Keratinocyte (primary cell): Measurements from ENCODE around the gene CAMKMT. TPM values are rescaled to one million over a fixed set of nuclear protein-coding genes. Genes with fewer than 3 reads are reported as not detected.

Source experiments
- DNase-seq: peaks from one replicate; pipeline ENCODE4 v3.0.0-alpha.2; 2011; ENCODE audit warnings: low read depth, missing footprints, low spot score
- FAIRE-seq: peaks from 2 replicates; lab custom pipeline; 2011; peaks lifted over from hg19 to GRCh38; lab: Jason Lieb, UNC
- H2AFZ ChIP-seq: 2 replicates; pipeline ENCODE4 v1.6.0; 2012; ENCODE audit warnings: low read length, control low read depth, inconsistent platforms; ENCODE audit not compliant: control insufficient read depth
- H3K27ac ChIP-seq: 2 replicates; pipeline ENCODE4 v1.5.1; 2011; ENCODE audit warnings: low read length; ENCODE audit not compliant: control insufficient read depth, insufficient read depth
- H3K27me3 ChIP-seq: 3 replicates; pipeline ENCODE4 v1.6.0; 2011; ENCODE audit warnings: low read length; ENCODE audit not compliant: control insufficient read depth, insufficient read depth; ENCODE audit errors: extremely low read depth
- H3K36me3 ChIP-seq, 2 experiments: 2 replicates in 1 of 2; 3 replicates in 1 of 2; pipeline ENCODE4 v1.5.1; 2011; ENCODE audit warnings: low read length in 2 of 2, mild to moderate bottlenecking in 1 of 2; ENCODE audit not compliant: control insufficient read depth in 2 of 2, insufficient read depth in 2 of 2; ENCODE audit errors: extremely low read depth in 1 of 2
- H3K4me1 ChIP-seq: 3 replicates; pipeline ENCODE4 v1.5.1; 2011; ENCODE audit warnings: low read length; ENCODE audit not compliant: control insufficient read depth, insufficient read depth; ENCODE audit errors: extremely low read depth
- H3K4me2 ChIP-seq: 3 replicates; pipeline ENCODE4 v1.6.0; 2011; ENCODE audit warnings: low read depth, low read length; ENCODE audit not compliant: control insufficient read depth, insufficient read depth; ENCODE audit errors: extremely low read depth
- H3K4me3 ChIP-seq, 3 experiments: fragments of 200-600 bp in 1 of 3; sonication (generic) in 1 of 3; 2 replicates in 2 of 3; 3 replicates in 1 of 3; pipeline ENCODE4 v1.5.1; 2011 to 2016; ENCODE audit warnings: low read length in 3 of 3, mild to moderate bottlenecking in 3 of 3, control low read depth in 2 of 3, inconsistent platforms in 1 of 3, low read depth in 1 of 3, mixed read lengths in 1 of 3, mixed run types in 1 of 3, moderate library complexity in 1 of 3; ENCODE audit not compliant: control insufficient read depth in 2 of 3, insufficient read depth in 2 of 3; ENCODE audit errors: extremely low read depth in 1 of 3
- H3K79me2 ChIP-seq: 2 replicates; pipeline ENCODE4 v1.6.0; 2012; ENCODE audit warnings: low read length; ENCODE audit not compliant: control insufficient read depth, insufficient read depth
- H3K9ac ChIP-seq: 3 replicates; pipeline ENCODE4 v1.6.0; 2011; ENCODE audit warnings: low read length; ENCODE audit not compliant: control insufficient read depth, insufficient read depth; ENCODE audit errors: extremely low read depth
- H3K9me1 ChIP-seq: 3 replicates; pipeline ENCODE4 v1.6.0; 2011; ENCODE audit warnings: low read length; ENCODE audit not compliant: control insufficient read depth, insufficient read depth; ENCODE audit errors: extremely low read depth
- H3K9me3 ChIP-seq: 2 replicates; pipeline ENCODE4 v1.5.1; 2012; ENCODE audit warnings: low read depth, low read length; ENCODE audit not compliant: control insufficient read depth
- H4K20me1 ChIP-seq: 3 replicates; pipeline ENCODE4 v1.6.0; 2011; ENCODE audit warnings: low read length; ENCODE audit not compliant: control insufficient read depth, insufficient read depth; ENCODE audit errors: extremely low read depth
- EZH2 ChIP-seq: IDR thresholded peaks from one replicate; pipeline ENCODE4 v1.6.1; 2012; ENCODE audit warnings: inconsistent platforms, mild to moderate bottlenecking, low read length, moderate library complexity
- dilution Hi-C: fragments of 300-500 bp; cut with MboI; formaldehyde crosslinking; loops from one replicate; pipeline ENCODE4 v1.7.0; 2020; ENCODE audit warnings: low sequenced_read_pairs; ENCODE audit not compliant: extremely low pct_ligation_motif_present
- polyA plus RNA-seq, 5 experiments: library from polyadenylated mRNA; depleted of rRNA in 3 of 5; stranded (reverse) in 3 of 5; stranded (forward) in 1 of 5; unstranded in 1 of 5; fragments of >200 nt; gene quantifications; 1 replicate in 1 of 5; 2 replicates in 3 of 5; 3 replicates in 1 of 5; pipeline versions ENCODE4 v1.2.1 to v1.2.3, GENCODE V29; 2011 to 2012; ENCODE audit warnings: missing spikeins in 2 of 5, low read depth in 1 of 5, low replicate concordance in 1 of 5
- TF ChIP-seq, protein P1 (sequence below), 3 experiments: IDR thresholded peaks in 1 of 3; conservative IDR thresholded peaks in 1 of 3; optimal IDR thresholded peaks in 1 of 3; 2 replicates in 2 of 3; 3 replicates in 1 of 3; pipeline versions ENCODE3 to v1.5.1; 2011; ENCODE audit warnings: low read length in 3 of 3, mild to moderate bottlenecking in 3 of 3, moderate library complexity in 2 of 3, control low read depth in 1 of 3, inconsistent platforms in 1 of 3; ENCODE audit not compliant: insufficient read depth in 2 of 3; ENCODE audit errors: extremely low read depth in 1 of 3

Gene CAMKMT
- polyA plus RNA-seq, 1 donor (not counting 4 experiments of a cell fraction or from before 2014, with no cell fraction given) = 9.9 TPM

DNA sequence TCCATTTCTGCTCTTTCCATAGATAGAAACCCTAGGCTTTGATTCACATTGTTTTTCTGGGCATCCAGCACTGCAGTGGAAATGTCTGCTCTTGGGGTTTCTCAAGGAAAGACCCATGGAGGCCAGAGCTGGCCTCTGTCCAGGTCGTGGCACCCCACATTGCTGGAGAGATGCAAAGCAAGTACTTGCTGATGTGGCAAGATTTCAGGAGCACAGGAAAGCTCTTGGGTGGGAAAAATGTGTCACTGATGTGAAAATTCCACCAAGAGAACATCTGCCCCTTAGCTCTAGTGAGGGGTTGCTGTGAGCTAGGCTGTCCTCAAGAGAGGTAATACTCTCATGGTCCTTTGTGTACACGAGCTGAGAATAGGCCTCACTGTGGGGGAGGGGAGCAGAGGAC is 423.7 kb downstream of the CAMKMT start:
- H3K9ac ChIP-seq = no peak overlapping the region
- no peak overlapping the region for H3K4me3 ChIP-seq
- no peak for DNase-seq
- no peaks in the 10 kb centered on the region for H3K79me2 ChIP-seq
- no peaks in the 10 kb centered on the region for H3K9me3 ChIP-seq
- no peak for FAIRE-seq
- no peak overlapping the region for H3K4me2 ChIP-seq
- no peak overlapping the region for H2AFZ ChIP-seq
- H4K20me1 ChIP-seq = no peaks in the 10 kb centered on the region
- dilution Hi-C loops = no loop called here
- no peaks in the 10 kb centered on the region for H3K36me3 ChIP-seq
- no peak for TF ChIP-seq EZH2
- TF ChIP-seq, protein P1, sequence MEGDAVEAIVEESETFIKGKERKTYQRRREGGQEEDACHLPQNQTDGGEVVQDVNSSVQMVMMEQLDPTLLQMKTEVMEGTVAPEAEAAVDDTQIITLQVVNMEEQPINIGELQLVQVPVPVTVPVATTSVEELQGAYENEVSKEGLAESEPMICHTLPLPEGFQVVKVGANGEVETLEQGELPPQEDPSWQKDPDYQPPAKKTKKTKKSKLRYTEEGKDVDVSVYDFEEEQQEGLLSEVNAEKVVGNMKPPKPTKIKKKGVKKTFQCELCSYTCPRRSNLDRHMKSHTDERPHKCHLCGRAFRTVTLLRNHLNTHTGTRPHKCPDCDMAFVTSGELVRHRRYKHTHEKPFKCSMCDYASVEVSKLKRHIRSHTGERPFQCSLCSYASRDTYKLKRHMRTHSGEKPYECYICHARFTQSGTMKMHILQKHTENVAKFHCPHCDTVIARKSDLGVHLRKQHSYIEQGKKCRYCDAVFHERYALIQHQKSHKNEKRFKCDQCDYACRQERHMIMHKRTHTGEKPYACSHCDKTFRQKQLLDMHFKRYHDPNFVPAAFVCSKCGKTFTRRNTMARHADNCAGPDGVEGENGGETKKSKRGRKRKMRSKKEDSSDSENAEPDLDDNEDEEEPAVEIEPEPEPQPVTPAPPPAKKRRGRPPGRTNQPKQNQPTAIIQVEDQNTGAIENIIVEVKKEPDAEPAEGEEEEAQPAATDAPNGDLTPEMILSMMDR (optimal IDR thresholded peaks at IDR 0.05 in 1 of 3, IDR thresholded peaks at IDR 0.05 in 1 of 3, conservative IDR thresholded peaks at IDR 0.05 in 1 of 3; ENCODE audit: extremely low read depth in 1 of 3, insufficient read depth in 2 of 3, low read length in 3 of 3) = no peak
- H3K27me3 ChIP-seq = peaks cover 5% of the 10 kb centered on the region
- H3K9me1 ChIP-seq = no peaks in the 10 kb centered on the region
- no peaks in the 10 kb centered on the region for H3K4me1 ChIP-seq
- no peak overlapping the region for H3K27ac ChIP-seq

DNA sequence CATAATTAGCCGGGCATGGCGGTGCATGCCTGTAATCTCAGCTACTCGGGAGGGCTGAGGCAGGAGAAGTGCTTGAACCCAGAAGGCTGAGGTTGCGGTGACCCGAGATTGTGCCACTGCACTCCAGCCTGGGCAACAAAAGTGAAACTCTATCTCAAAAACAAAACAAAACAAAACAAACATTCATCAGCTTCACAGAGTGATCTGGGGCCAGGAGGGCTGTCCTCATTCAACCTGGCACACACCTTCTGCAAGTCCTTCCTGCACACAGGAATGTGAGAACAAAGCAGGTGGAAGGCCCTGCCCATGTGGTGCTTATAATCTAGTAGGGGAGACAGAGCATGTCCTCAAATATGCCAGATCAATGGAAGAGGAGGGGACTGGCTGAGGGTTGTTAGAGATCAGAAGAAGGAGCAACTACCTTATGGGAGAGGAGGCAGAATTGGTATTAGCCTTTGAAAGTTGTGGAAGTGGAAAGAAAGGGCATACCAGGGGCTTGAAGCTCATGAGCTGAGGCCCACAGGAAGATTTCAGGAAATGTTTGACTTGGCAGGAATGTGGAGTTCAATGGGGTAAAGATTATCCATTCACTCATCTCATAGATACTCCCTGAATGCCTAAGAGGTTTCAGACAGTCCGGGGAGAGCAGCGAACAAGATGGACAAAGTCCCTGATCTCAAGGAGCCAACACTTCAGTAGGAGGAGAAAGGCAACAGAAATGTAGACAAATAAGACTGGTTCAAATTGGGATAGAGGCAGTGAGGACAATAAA is 424.5 kb downstream of the CAMKMT start:
- no peaks in the 10 kb centered on the region for H3K9me3 ChIP-seq
- no peak overlapping the region for H3K4me3 ChIP-seq
- H3K36me3 ChIP-seq = no peaks in the 10 kb centered on the region
- H3K27me3 ChIP-seq = peaks cover 9% of the 10 kb centered on the region
- no peak overlapping the region for H3K9ac ChIP-seq
- H3K79me2 ChIP-seq = no peaks in the 10 kb centered on the region
- H4K20me1 ChIP-seq = no peaks in the 10 kb centered on the region
- TF ChIP-seq, protein P1 (optimal IDR thresholded peaks at IDR 0.05 in 1 of 3, IDR thresholded peaks at IDR 0.05 in 1 of 3, conservative IDR thresholded peaks at IDR 0.05 in 1 of 3; ENCODE audit: extremely low read depth in 1 of 3, insufficient read depth in 2 of 3, low read length in 3 of 3) = no peak
- TF ChIP-seq EZH2 = no peak
- H3K27ac ChIP-seq = no peak overlapping the region
- H3K9me1 ChIP-seq = no peaks in the 10 kb centered on the region
- no peaks in the 10 kb centered on the region for H3K4me1 ChIP-seq
- no peak for DNase-seq
- FAIRE-seq = no peak
- no peak overlapping the region for H3K4me2 ChIP-seq
- H2AFZ ChIP-seq = no peak overlapping the region
- dilution Hi-C loops = no loop called here
